Activated CD4-positive, alpha-beta T cell treated with anti-CD3 and anti-CD28 coated beads, Interleukin-2, amount 10 ng/mL, durations not matched to agents 24 days and 14 days (primary cell): ENCODE data around the gene C19orf12. TPM values are rescaled to one million over a fixed set of nuclear protein-coding genes. Genes with fewer than 3 reads are reported as not detected.

Experiments
- total RNA-seq: library from RNA; stranded (reverse); gene quantifications from 2 replicates; pipeline ENCODE4 v1.2.3, GENCODE V29; 2022

The C19orf12 gene
- total RNA-seq, 1 donor from 2014 or later, result 41.6 TPM

Other genes with a start within 250 kb of the C19orf12 start
- gene VSTM2B, start 189.3 kb downstream of the C19orf12 start, total RNA-seq, result not detected in 2 replicates
- 121 TPM in 2 replicates for gene POP4, start 109.0 kb downstream of the C19orf12 start, total RNA-seq
- gene PLEKHF1, start 49.8 kb downstream of the C19orf12 start, total RNA-seq, result 24.0 and 26.7 TPM in 2 replicates
- 54.5 and 55.8 TPM in 2 replicates for gene CCNE1, start 96.7 kb upstream of the C19orf12 start, total RNA-seq
- 60.0 and 64.3 TPM in 2 replicates for gene URI1, start 227.0 kb upstream of the C19orf12 start, total RNA-seq